Immature natural killer cell (primary cell): ENCODE data around the gene SCNN1A. TPM values are rescaled to one million over a fixed set of nuclear protein-coding genes. Genes with fewer than 3 reads are reported as not detected.

ENCODE experiments used
- DNase-seq, 3 donors: peaks; one replicate each; pipeline ENCODE4 v3.0.0; 2022; ENCODE audit warnings: mixed read lengths in 1 of 3
- H3K27ac Mint-ChIP-seq, 6 donors: one replicate each; pipeline ENCODE4 v1.8.0; 2020; ENCODE audit warnings: mixed read lengths in 6 of 6, mild to moderate bottlenecking in 5 of 6, inconsistent platforms in 4 of 6, moderate library complexity in 3 of 6
- H3K27me3 Mint-ChIP-seq, 3 donors: one replicate each; pipeline ENCODE4 v1.8.0; 2020 to 2021; ENCODE audit warnings: low read depth in 3 of 3, mild to moderate bottlenecking in 3 of 3, mixed read lengths in 3 of 3, moderate library complexity in 3 of 3, inconsistent platforms in 1 of 3
- H3K36me3 Mint-ChIP-seq, 3 donors: one replicate each; pipeline ENCODE4 v1.8.0; 2020; ENCODE audit warnings: mixed read lengths in 3 of 3, inconsistent platforms in 2 of 3, mild to moderate bottlenecking in 2 of 3
- H3K4me1 Mint-ChIP-seq, 2 donors: one replicate each; pipeline ENCODE4 v1.8.0; 2020; ENCODE audit warnings: inconsistent platforms in 2 of 2, mild to moderate bottlenecking in 2 of 2, mixed read lengths in 2 of 2, moderate library complexity in 1 of 2
- H3K4me3 Mint-ChIP-seq, 5 donors: one replicate each; pipeline ENCODE4 v1.8.0; 2020; ENCODE audit warnings: mild to moderate bottlenecking in 5 of 5, mixed read lengths in 5 of 5, inconsistent platforms in 3 of 5, moderate library complexity in 3 of 5
- H3K9me3 Mint-ChIP-seq, 6 donors: one replicate each; pipeline ENCODE4 v1.8.0; 2020; ENCODE audit warnings: mild to moderate bottlenecking in 6 of 6, mixed read lengths in 6 of 6, inconsistent platforms in 4 of 6, moderate library complexity in 3 of 6
- polyA plus RNA-seq, 3 donors: library from polyadenylated mRNA; unstranded; fragments of 300-500 nt; fragmentation: Illumina TruSeq; gene quantifications; one replicate each; pipeline ENCODE4 v1.2.3, GENCODE V29; 2021

Gene SCNN1A
- polyA plus RNA-seq, 3 donors from 2014 or later: 0.10 to 0.64 TPM; not detected in 1

DNA sequence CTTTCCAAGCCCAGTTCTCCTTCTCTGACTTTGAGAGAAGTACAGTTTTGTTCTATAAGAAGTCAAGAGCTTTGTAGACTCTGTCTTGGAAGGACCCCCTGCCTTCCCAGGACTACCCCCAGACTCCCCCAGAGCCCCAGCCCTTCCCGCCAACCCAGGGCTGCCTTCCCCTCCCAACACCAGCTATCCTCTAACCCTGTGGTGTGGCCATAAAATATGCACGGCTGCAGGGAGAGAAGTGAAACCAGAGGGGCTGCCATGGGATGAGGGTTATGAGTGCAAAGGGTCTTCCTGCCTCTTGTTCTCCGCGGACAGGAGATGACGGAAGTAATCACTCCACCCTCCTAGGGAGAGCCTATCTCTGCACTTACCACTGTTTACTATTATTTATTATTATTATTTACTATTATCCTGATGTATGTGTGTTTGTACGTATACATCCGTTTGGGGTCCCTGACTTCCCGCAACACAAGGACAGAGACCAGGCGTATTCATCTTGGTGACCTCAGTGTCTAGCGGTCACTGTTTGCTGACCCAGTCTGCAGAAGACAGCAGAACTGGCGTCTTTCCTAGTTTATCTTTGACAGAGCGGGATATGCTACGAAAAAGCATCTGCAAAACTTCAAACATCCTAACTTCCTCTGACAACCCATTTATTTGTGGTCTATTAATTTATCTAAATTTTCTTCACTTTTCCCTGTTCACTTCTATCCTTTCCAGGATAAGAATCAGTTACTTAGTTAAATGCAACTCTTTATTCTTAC, 3.5 kb upstream of the SCNN1A start:
- Mint-ChIP-seq H3K36me3 (no peaks in the 10 kb centered on the region), H3K9me3 (no peaks in the 10 kb centered on the region), H3K27me3 (peaks cover 0 to 4% (median 3%) of the 10 kb centered on the region in 3 donors), H3K4me3 (no peak overlapping the region), H3K4me1 (peaks cover 23 to 31% of the 10 kb centered on the region in 2 donors), H3K27ac (no peak overlapping the region)
- no peak for DNase-seq

DNA sequence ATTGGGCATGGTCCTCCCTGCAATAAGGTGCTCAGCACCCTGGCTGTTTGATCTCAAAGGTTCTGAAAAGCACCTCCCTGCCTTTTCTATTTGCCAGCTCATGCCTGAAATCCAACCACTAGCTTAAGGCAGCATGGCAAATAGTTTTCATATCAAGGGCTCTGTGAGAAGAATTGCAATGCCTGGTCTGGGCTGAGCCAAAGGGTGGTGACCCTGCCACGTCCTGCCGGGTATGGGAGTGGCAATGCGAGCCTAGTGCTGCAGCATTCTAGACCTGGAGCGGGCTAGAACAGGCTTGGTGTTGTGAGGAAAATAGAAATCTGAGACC, 2.3 kb upstream of the SCNN1A start:
- peak overlapping the region in 4 of 5 donors; percentile 21 to 71 (median 38) for H3K4me3 Mint-ChIP-seq
- H3K36me3 Mint-ChIP-seq: no peaks in the 10 kb centered on the region
- no peak overlapping the region for H3K27ac Mint-ChIP-seq
- no peak for DNase-seq
- peaks cover 23 to 32% of the 10 kb centered on the region in 2 donors for H3K4me1 Mint-ChIP-seq
- no peaks in the 10 kb centered on the region for H3K9me3 Mint-ChIP-seq
- peaks cover 0 to 5% (median 0%) of the 10 kb centered on the region in 3 donors for H3K27me3 Mint-ChIP-seq

DNA sequence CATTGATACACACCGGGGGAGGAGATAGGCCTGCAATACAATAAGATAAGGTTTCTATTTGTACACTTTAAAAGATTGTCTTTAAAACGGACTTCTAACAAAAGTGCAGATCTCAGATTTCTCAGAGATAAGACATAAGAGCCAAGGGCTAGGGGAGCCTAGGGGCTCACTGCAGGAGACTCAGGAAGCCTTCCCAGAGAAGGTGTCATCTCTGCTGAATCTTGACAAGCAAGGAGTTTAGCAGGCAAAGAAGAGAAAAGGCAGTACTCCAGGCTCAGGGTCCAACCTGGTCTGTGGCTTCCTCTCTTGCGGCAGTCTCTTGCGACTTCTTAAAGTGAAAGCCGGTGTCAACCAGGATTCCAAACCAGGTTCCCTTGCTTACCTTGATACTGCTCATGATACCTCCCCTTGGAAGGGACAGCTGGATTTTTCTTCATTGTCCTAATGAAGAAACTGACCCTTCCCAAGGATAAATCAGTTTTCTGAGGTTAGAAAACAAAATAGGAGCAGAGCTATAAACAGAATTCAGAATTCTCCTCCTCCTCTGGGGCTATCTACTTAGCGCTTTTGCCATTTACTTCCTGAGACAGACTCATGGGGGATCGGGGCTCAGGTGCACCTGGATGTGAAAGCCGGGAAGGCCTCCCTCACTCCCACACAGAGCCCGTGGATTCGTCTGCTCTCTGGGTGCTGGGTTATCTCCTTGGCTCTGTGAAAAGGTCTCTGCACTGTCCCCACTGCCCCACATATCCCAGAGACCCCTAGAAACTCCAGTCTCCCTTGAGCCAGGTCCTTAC, 1.7 kb upstream of the SCNN1A start:
- no peaks in the 10 kb centered on the region for H3K9me3 Mint-ChIP-seq
- peak overlapping the region; percentile 38 to 71 (median 50) for H3K4me3 Mint-ChIP-seq
- DNase-seq: peak; percentile 7 to 19 (median 12)
- peaks cover 0 to 5% (median 0%) of the 10 kb centered on the region in 3 donors for H3K27me3 Mint-ChIP-seq
- no peaks in the 10 kb centered on the region for H3K36me3 Mint-ChIP-seq
- H3K27ac Mint-ChIP-seq: peak overlapping the region in 4 of 6 donors; percentile 25 to 46 (median 40)
- peaks cover 23 to 37% of the 10 kb centered on the region in 2 donors for H3K4me1 Mint-ChIP-seq

DNA sequence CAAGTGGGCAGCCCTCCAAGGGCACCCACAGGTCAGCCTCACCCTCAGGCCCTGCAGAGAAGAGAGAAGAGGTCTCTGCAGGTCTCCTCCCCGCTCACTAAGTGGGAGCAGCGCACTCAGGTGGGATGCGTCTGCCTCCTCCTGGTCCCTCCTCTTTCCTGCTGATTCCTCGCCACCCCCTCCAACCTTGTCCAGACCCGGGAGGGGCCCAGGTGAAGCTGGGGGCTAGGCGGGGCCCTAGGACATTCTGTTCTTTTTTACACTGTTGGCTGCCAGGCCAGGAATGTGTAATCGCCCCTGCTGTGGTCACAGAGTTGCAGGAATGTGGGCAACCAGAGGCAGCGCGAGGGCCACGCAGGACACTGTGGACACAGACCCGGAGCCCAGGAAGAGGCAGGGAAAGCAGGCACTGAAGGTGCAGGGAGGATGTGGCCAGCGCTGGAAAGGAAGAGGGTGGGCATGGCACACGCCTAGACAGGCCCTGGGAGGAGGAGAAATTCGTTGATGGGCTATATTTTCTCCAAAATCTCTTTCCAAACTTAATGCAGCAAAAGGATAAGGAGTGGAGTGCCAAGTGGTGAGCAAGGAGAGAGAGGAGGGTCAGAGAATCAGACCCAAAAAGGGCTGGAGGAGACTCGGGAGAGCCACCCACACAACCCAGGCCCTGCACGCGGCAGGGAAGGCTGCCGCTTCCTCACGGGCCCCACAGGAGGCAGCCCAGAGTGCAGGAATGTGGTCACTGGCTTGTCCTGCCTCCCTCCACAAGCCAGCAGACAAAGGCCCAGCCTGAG, 911 bp upstream of the SCNN1A start:
- H3K27me3 Mint-ChIP-seq: peaks cover 0 to 4% (median 0%) of the 10 kb centered on the region in 3 donors
- H3K27ac Mint-ChIP-seq: peak overlapping the region in 4 of 6 donors; percentile 25 to 85 (median 40)
- H3K36me3 Mint-ChIP-seq: no peaks in the 10 kb centered on the region
- no peaks in the 10 kb centered on the region for H3K9me3 Mint-ChIP-seq
- no peak for DNase-seq
- peak overlapping the region; percentile 38 to 71 (median 50) for H3K4me3 Mint-ChIP-seq
- peaks cover 23 to 38% of the 10 kb centered on the region in 2 donors for H3K4me1 Mint-ChIP-seq

DNA sequence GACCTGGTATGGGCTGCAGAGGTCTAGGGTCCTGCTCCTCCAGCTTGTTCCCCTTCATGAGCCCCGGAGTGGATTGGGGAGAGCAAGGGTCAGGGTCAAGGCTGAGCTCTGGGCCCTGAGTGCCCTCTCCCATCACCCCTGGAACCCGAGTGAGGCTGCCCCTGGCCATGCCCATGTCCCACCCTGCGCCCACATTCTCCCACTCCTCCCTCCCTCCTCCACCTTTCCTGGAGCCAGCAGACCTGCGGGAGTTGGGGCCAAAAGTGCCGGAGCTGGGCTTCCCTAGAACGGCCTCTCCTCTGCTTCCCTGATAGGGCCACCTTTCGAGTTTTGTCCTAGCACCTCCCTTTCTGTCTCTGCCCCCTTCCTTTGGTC, 590 bp downstream of the SCNN1A start:
- DNase-seq: no peak
- no peaks in the 10 kb centered on the region for H3K36me3 Mint-ChIP-seq
- H3K9me3 Mint-ChIP-seq: no peaks in the 10 kb centered on the region
- H3K27me3 Mint-ChIP-seq: peaks cover 0 to 4% (median 0%) of the 10 kb centered on the region in 3 donors
- H3K4me3 Mint-ChIP-seq: no peak overlapping the region
- H3K27ac Mint-ChIP-seq: peak overlapping the region in 1 of 6 donors; percentile 17
- peaks cover 23 to 40% of the 10 kb centered on the region in 2 donors for H3K4me1 Mint-ChIP-seq

DNA sequence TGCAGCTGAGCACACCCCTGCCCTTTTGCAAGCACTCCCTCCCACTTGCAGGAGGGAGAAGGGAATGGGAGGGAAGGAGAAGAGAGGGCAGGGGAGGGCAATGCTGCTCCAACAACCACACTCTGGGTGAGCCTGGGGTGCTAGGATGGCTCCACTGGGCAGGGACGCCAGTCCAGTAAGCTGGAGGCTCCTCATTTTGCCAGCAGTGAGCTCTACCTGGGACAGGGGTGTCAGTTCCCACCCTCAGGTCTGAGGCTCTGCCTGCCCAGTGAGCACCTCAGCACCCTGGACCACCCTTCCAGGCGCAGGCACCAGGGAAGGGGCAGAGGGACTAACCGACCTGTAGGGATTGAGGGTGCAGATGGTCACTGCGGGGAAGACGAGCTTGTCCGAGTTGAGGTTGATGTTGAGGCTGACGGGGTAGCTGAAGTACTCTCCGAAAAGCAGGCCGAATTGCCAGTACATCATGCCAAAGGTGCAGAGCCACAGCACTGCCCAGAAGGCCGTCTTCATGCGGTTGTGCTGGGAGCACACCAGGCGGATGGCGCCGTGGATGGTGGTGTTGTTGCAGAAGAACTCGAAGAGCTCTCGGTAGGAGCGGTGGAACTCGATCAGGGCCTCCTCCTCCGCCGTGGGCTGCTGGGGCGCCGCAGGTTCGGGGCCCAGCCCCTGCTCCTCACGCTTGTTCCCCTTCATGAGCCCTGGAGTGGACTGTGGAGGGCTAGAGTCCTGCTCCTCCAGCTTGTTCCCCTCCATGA, 1.2 kb downstream of the SCNN1A start:
- H3K36me3 Mint-ChIP-seq: no peaks in the 10 kb centered on the region
- H3K9me3 Mint-ChIP-seq: no peaks in the 10 kb centered on the region
- DNase-seq: no peak
- peaks cover 23 to 41% of the 10 kb centered on the region in 2 donors for H3K4me1 Mint-ChIP-seq
- H3K4me3 Mint-ChIP-seq: no peak overlapping the region
- no peak overlapping the region for H3K27ac Mint-ChIP-seq
- H3K27me3 Mint-ChIP-seq: peaks cover 0 to 4% (median 0%) of the 10 kb centered on the region in 3 donors

DNA sequence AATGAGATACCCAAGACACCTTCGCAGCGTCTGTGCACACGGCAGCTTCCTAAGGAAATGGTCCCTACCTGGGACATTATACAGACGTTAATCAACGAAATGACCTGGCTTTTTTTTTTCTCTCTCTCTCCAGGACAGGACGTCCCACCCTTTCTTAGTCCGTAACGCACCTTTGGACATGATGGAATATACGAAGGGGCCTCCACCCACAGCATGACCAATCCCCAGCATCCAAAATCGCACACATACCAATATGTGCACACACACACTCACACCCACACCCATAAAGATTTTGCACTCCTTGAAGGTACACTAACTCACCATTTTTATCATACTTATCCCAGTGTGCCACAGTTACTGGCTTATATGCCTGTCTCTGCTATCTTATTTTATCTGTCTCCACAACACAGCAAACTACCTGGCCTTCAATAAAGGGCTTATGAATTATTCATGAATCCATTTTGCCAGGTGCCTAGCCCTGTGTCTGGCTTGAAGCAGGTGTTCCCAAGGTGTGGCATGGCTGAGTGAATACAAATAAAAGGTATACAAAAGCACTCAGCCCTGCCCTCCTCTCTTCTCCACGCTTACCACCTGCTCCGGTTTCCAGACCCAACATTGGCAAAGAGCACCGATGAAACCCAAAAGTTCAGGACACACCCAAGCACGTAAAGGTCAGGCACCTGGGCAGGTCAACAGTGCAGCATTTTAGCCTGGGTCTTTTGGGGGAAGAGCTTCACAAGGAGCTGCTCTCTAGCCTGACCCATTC, 2.2 kb downstream of the SCNN1A start:
- H3K36me3 Mint-ChIP-seq: no peaks in the 10 kb centered on the region
- peak overlapping the region in 2 of 6 donors; percentile 7 to 19 for H3K27ac Mint-ChIP-seq
- H3K4me3 Mint-ChIP-seq: no peak overlapping the region
- H3K27me3 Mint-ChIP-seq: peaks cover 0 to 3% (median 0%) of the 10 kb centered on the region in 3 donors
- peaks cover 32 to 51% of the 10 kb centered on the region in 2 donors for H3K4me1 Mint-ChIP-seq
- DNase-seq: no peak
- H3K9me3 Mint-ChIP-seq: no peaks in the 10 kb centered on the region

DNA sequence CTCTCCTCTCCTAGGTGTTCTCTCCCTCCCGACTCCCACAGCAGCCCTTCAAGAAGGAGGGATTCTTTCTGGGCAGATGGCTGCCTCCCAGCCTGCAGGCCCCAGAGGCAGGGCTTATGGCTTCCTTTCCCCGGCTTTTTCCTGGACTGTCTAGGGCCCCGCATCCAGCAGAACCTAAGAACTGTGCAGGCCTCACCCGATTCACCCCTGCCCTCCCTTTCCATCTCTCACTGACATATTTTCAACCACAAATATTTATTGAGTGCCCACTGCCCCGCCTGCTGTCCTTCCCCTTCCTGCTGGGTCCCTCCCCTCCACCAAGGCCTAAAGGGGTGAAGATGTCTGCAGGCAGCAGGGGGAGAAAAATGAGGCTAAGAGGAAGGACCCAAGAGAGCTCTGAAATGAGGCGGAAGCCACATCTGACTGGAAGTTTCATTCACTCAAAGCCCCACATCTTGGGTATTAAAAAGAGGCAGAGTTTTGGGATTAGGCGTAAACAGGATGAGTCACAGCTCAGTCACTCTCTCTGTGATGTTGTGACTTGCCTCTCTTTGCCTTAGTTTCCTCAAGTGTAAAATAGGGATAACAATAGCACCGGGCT, 2.9 kb downstream of the SCNN1A start:
- Mint-ChIP-seq H3K9me3 (no peaks in the 10 kb centered on the region), H3K4me3 (no peak overlapping the region), H3K27me3 (peaks cover 0 to 1% (median 0%) of the 10 kb centered on the region in 3 donors), H3K4me1 (peaks cover 35 to 55% of the 10 kb centered on the region in 2 donors), H3K36me3 (no peaks in the 10 kb centered on the region), H3K27ac (peak overlapping the region in 2 of 6 donors; percentile 57 to 79)
- no peak for DNase-seq

DNA sequence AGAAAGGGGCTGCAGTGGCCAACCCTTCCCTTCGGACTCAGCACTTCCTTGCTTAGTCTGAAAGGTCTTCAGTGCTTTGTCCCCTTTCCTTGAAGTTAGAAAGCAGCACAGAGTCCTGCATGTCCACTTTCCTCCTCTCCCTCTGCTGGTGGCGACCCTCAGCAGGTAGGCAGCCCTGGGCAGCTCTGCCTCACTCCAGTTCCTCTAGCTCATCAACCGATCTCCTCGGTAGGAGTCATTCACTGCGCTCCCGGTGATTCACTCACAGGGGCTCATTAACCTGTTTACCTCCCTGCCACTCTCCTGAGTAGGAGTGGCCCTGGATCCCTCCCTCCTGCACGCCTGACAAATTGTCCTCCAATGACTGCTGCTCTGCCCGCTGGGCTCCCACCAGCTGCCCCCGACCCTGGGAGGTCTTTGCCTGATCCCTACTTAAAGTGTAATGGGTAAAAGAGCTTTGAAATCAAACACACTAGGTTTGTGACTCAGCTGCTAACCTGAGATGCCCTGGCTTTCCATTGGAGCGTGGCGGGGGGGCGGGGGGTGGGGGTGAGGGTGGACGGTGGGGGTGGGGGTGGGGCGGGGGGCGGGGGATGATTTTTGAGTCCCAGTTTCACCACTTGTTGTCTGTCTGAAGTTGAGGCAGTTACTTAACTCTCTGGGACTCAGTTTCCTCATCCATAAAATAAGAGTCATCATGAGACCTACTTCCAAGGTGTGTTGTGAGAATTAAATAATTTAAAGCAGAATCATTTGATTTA, 4.2 kb downstream of the SCNN1A start:
- Mint-ChIP-seq H3K27ac (peak overlapping the region in 3 of 6 donors; percentile 36 to 57 (median 55)), H3K9me3 (no peaks in the 10 kb centered on the region), H3K36me3 (no peaks in the 10 kb centered on the region), H3K4me1 (peaks cover 29 to 47% of the 10 kb centered on the region in 2 donors), H3K27me3 (peaks cover 0 to 1% (median 0%) of the 10 kb centered on the region in 3 donors), H3K4me3 (no peak overlapping the region)
- no peak for DNase-seq

DNA sequence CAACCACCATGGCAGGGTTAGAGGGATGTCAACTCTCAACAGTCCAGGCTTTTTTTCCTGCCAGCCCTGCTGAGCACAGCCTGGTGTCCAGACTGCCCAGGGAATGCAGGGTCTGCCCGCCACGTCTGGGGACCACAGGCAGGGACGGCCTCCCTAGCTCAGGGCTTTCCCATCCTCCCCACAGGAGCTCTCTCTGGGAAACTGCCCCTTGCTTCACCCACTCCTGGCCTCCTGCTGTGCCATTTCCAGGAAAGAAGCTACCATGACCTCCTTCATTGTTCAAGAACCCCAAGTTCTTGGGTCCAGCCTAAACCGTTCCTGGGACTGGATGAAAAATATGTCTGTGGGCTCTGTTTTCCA, 4.8 kb downstream of the SCNN1A start:
- Mint-ChIP-seq H3K27ac (peak overlapping the region in 3 of 6 donors; percentile 36 to 55 (median 49)), H3K4me1 (peaks cover 23 to 42% of the 10 kb centered on the region in 2 donors), H3K9me3 (no peaks in the 10 kb centered on the region), H3K27me3 (peaks cover 0 to 1% (median 0%) of the 10 kb centered on the region in 3 donors), H3K4me3 (no peak overlapping the region), H3K36me3 (no peaks in the 10 kb centered on the region)
- no peak for DNase-seq

DNA sequence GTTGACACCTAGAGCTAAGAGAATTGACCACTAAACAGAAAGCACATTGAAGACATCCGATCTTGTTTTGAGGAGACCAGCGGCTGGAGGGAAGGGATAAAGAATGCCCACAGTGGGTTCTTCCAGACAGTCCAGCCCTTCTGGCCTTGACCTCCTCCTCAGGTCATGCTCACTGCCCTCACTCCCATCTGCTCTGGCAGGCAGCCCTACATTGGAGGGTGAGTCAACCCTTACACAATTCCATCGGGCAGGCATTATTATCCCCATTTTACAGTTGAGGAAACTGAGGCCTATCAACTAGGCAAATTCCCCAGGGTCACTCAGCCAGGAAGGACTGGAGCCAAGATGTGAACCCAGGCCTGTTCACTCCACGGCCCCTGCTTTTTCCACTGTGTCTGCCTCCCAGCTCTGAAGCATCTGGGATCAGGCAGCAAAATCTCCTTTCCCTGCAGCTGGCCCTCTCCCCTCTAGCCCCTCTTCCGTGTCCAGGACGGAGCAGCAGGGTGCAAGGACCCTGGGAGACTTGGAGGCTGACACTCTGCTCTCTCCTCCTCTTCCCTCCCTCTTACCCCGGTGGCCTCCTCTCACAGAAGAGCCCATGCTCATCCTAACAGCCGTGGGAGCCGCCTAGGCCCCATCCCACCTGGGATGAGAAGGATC, 5.3 kb downstream of the SCNN1A start:
- Mint-ChIP-seq H3K27me3 (peaks cover 0 to 1% (median 0%) of the 10 kb centered on the region in 3 donors), H3K4me3 (no peak overlapping the region)

More for the DNA sequence above, 5.3 kb downstream of the SCNN1A start:
- H3K4me1 Mint-ChIP-seq: peaks cover 23 to 44% of the 10 kb centered on the region in 2 donors
- DNase-seq: no peak
- peak overlapping the region in 1 of 6 donors; percentile 72 for H3K27ac Mint-ChIP-seq
- no peaks in the 10 kb centered on the region for H3K9me3 Mint-ChIP-seq
- no peaks in the 10 kb centered on the region for H3K36me3 Mint-ChIP-seq
